Stimulated activated CD8-positive, alpha-beta memory T cell treated with anti-CD3 and anti-CD28 coated beads, Interleukin-2, amount 100 ng/mL, for 48 hours (primary cell): Measurements from ENCODE around the gene HPSE2.

Source experiments
- DNase-seq, 2 donors: peaks; one replicate each; pipeline ENCODE4 v3.0.0-alpha.2; 2020; ENCODE audit warnings: low read depth in 2 of 2

HPSE2 gene

DNA sequence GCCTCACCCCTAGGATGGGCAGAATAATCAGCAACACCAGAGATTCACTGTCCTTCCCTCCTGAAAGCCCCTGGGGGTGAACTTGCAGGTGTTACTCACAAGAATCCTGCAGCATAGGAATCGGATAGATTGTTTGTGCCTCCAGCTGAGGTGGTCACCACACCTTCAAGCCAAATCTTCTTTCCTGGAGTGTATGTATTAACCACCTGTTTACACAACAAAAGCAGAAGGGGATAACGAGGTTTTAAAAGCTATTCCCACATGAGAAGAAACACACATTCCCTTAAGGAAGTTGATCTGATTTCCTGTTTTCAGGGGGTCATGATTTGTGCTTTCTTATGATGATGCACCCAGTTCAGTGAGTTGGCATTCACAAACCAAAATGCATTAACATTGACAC lies 615.1 kb downstream of the HPSE2 start:
- no peak for DNase-seq

DNA sequence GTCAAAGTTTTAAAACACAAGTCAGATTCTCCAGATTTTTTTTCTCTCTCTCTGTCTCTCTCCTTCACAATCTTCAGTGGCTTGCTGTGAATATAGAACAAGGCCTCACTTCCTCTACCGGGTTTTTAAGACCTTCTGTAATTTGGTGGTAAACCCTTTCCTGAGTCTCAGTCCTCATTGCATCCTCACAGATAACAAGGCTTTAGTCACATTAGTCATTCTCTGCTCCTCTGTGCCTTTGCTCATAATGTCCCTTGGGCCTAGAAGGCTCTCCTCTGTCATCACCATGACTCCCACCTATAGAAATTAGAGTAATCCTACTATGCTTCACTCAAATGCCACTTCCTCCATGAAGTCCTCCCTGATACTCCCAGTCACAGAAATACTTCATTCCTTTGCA lies 616.2 kb downstream of the HPSE2 start:
- no peak for DNase-seq

DNA sequence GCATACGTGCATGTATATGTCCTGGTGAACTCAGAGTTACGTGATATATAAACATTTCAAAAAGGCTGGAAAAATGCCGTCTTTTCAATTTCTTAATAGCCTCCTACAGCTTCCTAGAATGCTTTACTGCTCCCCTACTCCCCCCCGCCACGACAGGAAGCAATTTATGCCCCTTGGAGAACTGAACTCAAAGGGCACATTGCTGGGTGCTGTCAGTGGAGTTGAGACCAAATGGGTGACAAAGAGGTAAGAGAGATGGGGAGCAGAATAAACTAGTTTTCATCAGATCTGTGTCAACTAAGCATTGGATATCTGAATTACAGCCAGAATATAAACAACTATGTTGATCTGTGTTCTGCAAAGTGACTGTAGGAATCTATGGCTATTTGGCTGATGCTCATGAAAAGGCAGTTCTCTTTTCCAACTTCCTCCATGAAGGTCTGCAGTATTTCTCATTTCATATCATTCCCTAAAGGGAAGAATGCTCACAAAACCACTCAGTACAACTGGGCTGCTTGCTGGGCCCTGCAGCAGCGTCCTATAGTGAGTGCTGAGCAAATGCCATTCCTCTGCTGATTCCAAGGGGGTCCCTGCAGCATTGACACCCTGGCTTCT lies 617.6 kb downstream of the HPSE2 start:
- DNase-seq: no peak

DNA sequence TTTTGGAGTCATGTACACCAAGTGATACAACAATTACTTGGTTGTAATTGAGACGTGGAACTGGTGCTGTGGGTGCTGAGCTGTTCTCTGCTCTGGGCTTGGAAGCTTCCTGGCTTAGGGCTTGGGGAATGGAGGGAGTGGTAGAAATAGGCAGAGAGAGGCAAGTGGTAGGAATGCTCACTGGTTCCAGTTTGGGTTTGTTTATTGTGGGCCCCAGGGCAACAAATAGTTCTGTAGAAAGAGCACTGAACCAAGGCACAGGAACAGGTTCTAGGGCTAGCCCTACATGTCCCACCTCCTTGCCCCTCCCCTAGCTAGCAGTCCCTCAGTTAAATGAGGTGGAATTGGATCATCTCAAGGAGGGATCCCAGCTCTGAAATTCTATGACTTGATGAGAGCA lies 622.2 kb downstream of the HPSE2 start:
- DNase-seq: no peak

DNA sequence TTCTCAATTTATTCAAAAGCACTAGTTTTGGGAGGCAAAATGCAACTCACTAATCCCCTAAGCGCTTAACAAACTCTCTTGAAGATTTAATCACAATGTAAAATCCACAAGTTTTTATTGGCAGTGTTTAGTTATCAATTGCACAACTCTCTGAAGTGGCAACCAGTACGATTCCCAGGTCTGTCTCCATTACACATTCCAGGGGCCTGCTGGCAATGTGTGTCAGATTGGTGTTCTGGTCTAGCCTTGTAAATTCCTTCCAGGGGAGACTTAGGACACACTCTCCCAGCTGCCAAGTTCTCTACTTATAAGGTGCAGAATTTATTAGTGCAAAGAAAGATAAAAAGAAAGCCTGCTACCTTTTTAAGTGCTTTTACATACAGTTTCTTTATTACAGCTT lies 624.2 kb downstream of the HPSE2 start:
- no peak for DNase-seq

DNA sequence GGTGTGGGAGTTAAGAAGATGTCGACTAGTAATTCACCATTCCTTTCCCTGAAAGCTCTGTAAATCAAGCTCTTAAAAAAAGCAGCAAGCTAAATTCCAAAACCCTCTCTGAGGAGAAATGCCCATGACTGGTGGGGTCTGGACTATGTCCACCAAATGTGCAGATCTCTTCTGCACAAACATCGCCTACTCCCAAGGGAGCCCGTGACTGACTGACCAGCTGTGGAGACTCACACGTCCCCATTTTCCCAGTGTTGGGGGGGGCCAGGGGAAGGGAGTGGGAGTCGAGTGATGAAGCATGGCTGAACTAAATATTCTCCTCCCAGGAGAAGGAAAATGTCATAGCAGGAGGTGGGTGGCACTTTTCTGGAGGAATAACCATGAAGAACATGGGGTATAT lies 624.8 kb downstream of the HPSE2 start:
- no peak for DNase-seq

DNA sequence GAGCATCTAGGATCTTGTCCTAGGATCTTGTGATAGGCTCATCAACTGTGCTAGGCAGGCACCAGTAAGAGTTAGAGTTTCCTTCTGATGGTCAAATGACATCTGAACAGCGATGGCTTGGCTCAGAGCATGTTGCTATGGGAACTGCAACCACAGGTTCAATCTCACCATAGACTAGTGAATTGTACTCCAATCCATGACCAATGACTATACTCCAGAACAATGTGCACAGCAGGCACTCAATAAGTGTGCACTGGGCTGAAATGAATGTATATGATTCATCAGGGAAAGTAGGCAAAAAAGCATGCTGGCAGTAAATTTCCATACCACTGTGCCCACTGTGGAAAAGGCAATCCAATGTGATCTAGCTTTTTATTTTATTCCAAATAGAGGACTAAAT lies 625.4 kb downstream of the HPSE2 start:
- no peak for DNase-seq

DNA sequence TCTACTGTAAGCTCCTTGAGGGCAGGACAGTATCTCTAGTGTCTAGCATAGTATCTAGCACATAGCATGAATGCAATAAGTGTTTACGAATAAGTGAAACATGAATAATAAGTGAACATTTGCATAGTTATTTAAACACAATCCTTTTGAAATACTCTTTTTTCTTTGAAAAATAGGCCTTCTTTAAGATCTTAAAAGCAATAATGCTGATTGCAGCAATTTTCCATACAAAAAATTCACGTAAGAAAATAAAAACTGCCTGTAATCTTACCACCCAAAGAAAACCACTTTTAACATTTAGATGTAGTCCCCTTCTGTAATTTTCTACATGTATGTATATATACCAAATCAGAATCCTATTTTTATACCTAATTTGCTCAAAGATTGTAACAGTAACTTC lies 626.4 kb downstream of the HPSE2 start:
- DNase-seq: no peak

DNA sequence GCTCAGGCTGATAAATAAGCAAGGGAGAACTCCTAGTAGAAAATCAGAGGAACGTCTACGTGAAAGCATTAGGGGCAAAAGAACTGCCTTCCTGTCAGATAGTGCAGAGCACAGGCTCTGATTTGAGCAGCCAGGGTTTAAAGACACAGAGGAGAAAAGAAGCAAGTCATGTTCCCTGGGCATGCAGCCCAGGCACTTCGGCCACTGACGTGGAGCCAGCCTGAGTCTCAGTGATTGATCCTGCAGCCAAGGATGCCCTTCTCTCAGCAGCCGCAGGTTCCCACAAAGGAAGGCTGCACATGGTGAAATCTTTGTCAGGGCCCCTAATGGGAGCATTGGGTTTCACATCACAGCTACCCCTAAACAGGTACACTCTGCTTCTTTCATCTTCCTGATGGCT lies 627.2 kb downstream of the HPSE2 start:
- DNase-seq: no peak

DNA sequence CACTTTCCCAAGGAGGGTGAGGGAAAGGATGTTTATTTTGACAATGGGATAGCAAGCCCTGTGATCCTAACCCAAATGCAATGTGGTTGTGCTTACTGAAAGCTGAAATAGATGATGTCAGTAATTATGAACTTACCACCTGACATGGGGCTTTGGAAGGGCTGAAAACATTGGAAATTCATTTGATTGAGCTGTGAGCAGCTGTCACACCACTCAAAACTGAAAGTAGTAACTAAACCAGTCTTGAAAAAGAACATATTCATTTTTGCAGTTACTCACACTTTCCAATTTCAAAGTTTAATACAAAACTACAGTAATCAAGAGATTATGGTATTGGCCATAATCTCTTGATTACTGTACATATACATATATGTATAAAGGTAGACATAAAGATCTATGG lies 633.4 kb downstream of the HPSE2 start:
- DNase-seq: no peak

DNA sequence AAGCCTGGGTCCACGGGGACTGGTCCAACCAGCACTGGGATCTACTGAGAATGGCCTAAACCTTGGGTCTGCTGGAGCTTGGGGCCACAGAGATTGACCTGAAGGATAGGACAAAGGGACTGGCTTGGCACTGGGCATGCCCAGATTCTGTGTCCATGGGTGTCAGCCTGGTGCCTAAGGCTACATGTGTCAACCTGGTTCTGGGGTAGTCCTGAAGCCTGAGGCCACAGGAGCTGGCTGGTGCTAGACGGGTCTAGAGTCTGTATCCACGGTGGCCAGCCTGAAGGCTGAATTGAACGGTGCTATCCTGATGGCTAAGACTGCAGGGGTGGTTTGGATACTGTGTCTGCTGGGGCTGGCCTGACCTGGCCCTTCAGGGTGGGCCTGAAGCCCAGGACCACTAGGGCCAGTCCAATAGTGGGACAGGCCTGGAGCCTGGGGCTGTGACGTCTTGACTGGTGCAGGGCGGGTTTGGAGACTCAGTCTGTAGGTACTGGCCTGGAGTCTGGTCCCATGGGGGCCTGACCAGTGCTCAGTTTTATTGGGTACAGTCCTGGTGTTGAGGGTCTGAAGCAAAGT lies 636.5 kb downstream of the HPSE2 start:
- no peak for DNase-seq

DNA sequence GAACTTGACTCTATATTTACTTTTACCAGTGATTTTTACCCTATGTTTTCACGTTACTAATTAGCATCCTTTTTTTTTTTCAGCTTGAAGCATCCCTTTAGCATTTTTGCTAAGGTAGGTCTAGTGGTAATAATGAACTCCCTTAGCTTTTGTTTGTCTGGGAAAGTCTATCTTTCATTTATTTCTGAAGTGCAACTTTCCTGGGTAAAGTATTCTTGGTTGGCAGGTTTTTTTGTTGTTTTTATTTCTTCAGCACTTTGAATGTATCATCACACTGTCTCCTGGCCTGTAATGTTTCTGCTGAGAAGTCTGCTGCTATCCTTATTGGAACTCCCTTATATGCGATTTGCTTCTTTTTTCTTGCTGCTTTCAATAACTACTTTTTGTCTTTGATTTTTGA lies 639.2 kb downstream of the HPSE2 start:
- DNase-seq: no peak

DNA sequence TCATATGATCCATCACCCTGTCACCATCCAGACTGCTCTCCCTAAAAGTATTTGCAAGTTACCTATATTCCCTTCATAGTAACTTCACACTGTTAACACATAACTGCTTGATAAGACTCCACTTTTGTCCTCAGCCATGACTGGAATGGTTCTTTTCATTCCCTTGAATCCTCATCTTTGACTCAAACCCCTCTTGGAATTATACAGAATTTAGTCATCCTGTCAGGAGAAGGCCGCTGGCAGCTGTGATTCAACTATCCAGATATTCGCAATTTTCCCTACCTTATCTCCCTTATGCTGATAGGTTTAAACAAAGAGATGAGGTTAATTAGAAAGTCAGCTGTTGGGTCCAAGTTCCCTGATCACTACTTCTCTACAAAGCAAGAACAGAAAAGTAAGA lies 646.0 kb downstream of the HPSE2 start:
- DNase-seq: no peak

DNA sequence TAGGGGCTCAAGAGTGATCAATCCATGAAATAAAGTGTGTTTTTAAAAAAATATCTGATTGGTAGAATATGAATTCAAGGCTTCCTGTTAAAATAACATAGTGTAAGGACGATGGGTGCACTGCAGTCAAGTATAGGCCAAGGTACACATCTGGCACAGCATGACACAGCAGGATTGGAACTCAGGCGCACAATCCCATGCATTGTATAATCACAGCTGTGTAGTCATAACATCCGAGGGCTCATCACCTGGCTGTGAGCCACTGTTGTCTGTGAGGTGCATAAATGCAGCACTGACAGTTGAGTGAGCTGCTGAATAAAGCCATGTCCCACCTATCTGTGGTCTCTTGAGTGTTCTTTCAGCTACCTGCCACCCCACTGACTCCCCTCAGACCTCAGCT lies 646.6 kb downstream of the HPSE2 start:
- DNase-seq: no peak

DNA sequence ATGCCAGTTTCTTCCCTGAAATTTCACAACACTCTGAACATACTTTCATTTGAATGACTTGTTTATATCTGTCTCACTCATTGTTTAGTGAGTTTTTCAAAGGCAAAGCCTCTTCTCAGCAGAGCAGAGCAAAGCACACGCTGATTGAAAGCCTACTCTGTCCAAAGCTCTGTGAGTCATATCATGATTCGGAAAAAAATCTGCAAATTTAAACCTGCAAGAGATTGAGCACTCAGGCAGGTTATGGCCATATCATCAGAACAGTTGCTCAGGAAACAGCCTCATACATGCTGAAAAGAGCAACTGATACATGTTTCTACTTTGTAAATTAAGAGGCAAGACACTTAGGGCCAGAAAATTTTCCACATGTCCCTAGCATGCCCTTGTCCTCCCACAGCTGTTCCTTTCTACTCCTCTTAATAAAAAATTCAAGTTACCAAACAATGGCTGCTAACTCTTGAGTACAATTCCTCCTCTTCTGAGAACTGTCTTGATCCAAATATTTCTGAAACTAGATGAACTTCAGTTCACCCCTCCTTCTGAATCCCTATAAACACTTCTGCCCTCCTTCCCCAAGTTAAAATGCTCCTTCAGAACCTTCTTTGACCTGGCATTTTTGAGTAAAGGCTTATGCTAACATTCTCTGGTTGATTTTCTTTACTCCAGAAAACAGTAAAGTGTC lies 648.4 kb downstream of the HPSE2 start:
- no peak for DNase-seq

DNA sequence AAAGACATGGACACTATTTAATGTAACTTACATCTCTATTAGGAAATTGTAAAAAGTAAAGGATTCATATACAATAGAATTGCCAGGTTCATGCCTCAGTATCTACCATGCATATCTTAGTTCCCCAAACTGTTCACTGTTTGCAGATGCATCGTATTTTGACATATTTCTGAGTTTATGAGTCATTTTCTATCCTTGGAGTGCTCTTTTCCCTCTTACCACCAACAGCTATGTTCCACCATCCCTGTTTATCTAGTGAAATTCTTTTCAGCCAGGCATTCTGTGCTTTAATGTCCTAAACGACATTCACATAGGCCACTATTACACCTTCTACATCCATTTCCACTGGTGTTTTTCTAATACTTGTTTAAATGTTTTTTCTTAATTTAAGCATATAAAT lies 649.6 kb downstream of the HPSE2 start:
- DNase-seq: no peak

DNA sequence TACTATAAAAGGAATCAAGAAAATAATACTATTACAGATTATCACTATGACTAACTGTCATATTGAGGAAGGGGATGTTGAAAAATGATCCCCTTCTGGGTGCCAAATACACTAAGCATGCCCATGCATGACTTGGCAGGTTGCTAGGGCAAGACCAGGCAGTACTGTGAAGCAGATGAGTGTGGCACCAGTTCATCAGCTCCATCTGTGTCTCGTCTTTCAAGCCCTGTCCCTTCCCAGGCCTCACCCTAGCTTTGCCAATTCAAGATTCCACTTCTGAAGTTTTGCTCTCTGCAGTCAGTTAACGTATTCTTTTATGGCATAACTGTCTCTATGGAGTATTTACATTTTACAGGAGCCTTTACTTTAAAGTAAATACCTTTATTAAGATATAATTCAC lies 653.3 kb downstream of the HPSE2 start:
- DNase-seq: no peak

DNA sequence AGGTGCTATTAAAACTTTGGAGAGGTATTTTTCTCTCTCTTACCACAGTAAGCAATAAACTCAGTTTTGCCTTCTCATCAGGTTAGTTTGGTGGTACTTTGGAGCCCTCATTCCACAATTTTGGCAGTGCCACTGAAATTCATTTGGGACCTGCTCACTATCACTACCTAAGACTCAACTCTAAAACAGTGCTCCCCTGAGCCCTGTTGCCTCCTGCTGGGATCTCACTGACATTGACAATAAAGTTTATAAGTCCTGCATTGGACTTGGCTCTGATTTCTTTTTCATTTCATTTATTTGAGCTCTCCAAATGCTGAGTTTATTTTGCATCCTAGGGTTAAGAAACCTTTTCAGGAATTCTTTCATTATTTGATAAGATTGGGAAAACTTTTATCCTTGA lies 658.1 kb downstream of the HPSE2 start:
- no peak for DNase-seq

DNA sequence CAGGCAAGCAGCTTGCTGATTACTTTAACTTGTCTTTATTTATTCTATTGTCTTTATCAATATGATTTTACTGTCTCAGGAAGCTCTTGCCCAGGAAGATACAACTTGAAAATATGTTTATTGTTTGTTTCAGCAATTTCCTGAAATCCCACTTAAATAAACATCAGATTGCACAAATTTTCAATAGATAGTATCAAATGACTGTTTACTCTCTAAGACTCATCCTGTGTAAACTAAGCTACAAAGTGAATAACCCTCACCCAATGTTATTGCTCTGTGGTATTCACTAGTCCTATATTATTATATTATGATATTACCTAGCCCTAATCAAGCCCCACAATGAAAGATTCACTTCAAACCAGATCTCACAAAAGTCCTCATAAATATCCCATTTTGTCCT lies 658.5 kb downstream of the HPSE2 start:
- no peak for DNase-seq

DNA sequence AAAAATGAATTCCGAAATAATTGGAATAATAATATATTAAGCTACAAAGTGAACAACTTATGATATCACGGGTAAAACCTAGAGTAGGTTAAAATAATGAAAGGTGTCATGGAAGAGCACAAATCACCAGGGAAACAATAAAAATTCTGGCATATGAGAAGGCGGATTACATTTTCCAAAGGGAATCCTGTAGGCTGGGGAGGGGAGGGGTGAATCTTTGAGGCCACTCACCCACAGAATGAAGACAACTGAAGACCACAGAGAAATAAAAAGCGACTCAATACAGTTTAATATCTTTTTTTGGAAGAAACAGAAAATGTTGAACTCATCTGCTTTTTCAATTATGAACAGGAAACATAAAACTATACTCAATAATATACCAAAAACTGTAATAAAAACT lies 659.6 kb downstream of the HPSE2 start:
- no peak for DNase-seq

DNA sequence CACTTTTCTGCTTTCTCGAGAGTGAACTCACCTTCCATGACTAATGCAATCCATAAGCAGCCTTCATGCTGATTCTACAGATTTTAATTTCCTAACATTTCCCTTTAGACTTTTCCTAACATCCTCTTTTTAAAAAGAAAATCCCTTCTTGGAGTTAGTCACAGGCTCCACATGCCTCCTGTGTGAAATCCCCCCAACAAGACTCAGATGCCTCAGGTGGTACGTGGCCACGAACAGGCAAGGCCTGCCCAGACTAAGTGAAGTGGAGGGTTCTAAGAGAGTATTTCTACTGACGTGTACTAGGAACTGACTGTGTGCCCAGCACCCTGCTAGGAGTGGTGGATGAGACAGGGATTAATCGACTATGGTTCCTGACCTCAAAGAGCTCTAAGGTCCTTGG lies 663.1 kb downstream of the HPSE2 start:
- no peak for DNase-seq

DNA sequence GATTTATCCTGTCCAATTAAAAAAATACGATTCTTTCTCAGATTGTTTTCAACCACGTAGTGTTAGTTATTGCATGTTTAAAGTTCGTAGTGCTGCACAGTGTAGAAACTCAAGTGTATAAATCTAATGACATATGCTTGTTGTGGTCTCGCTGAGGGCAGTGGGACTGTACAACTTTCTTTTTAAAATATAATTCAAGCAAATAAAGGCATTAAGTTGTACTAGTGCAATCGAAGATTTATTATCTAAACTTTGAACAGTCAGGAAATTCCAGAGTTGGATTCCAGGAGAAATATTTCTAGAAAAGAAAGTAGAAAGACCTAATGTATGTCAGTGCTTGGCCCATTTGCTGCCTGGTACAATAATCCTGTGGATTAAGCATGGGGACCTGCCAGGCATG lies 664.8 kb downstream of the HPSE2 start:
- DNase-seq: no peak

DNA sequence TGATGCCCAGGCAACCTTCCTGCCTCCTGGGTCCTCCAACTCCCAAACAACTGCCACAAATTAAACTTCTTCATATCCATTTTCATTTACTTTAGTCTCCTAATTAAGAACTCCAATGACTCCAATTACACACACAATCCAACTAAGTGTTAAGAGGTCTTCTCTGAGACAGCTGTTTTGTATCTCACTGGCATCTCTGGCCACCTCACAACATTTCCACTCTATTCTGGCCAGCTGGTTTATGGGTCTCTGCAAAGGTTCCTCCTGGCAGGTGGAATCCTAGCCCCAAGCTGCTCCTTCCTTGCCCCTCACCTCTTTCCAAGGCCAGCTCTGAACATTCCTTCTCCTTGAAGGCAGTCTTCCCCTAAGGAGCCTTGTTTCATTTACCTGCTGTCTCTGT lies 665.8 kb downstream of the HPSE2 start:
- no peak for DNase-seq

DNA sequence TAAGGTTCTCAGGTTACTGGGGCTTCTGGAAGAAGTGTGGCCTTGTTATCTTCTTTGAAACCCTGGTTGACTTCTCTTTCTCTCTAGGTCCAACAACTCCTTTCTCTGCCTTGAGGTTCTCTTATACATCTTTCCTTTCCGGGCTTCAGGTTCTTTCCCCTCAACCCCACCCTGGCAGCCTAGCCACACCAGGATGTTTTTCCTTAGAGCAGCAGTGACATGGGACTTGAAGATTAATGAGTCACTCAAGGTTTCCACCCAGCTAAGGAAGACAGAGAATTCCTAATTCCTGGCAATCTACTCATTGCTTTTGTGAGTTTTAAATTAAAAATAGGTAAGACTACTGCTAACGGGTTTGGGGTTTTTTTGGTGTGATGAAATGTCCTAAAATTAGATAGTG lies 667.1 kb downstream of the HPSE2 start:
- no peak for DNase-seq
